Liver (tissue), 9 donors: ENCODE results near the gene DIP2B. TPM values are rescaled to one million over a fixed set of nuclear protein-coding genes. Genes with fewer than 3 reads are reported as not detected.

Source experiments
- DNase-seq: peaks from one replicate; pipeline ENCODE4 v3.0.0-alpha.2; 2017; ENCODE audit warnings: low spot score
- H3K27ac ChIP-seq, 2 donors: one replicate each; pipeline ENCODE4 v1.7.0; 2013; ENCODE audit warnings: inconsistent platforms in 2 of 2, low read length in 2 of 2, control low read depth in 1 of 2, low read depth in 1 of 2, mild to moderate bottlenecking in 1 of 2
- H3K27me3 ChIP-seq, 4 donors: one replicate each; pipeline versions ENCODE4 v1.6.1 to v1.7.0; 2013; ENCODE audit warnings: low read length in 3 of 4, inconsistent platforms in 1 of 4, mild to moderate bottlenecking in 1 of 4, moderate library complexity in 1 of 4; ENCODE audit not compliant: control insufficient read depth in 4 of 4, insufficient read depth in 4 of 4
- H3K36me3 ChIP-seq, 4 donors: one replicate each; pipeline versions ENCODE4 v1.6.1 to v1.7.0; 2013; ENCODE audit warnings: low read length in 3 of 4, mild to moderate bottlenecking in 3 of 4, low read depth in 1 of 4, moderate library complexity in 1 of 4; ENCODE audit not compliant: control insufficient read depth in 4 of 4, insufficient read depth in 3 of 4
- H3K4me1 ChIP-seq, 4 donors: one replicate each; pipeline versions ENCODE4 v1.6.1 to v1.7.0; 2013; ENCODE audit warnings: low read length in 3 of 4, mild to moderate bottlenecking in 3 of 4, moderate library complexity in 1 of 4; ENCODE audit not compliant: control insufficient read depth in 4 of 4, insufficient read depth in 4 of 4
- H3K4me3 ChIP-seq, 3 donors: one replicate each; pipeline versions ENCODE4 v1.6.1 to v1.7.0; 2013; ENCODE audit warnings: low read length in 3 of 3, control low read depth in 1 of 3, low read depth in 1 of 3, mild to moderate bottlenecking in 1 of 3
- H3K9ac ChIP-seq, 2 donors: one replicate each; pipeline ENCODE4 v1.7.0; 2013; ENCODE audit warnings: low read length in 2 of 2, mild to moderate bottlenecking in 2 of 2, moderate library complexity in 2 of 2, control low read depth in 1 of 2, low read depth in 1 of 2
- H3K9me3 ChIP-seq, 4 donors: one replicate each; pipeline versions ENCODE4 v1.6.1 to v1.7.0; 2013; ENCODE audit warnings: low read length in 3 of 4; ENCODE audit not compliant: control insufficient read depth in 4 of 4
- EGR1 ChIP-seq, 2 donors: IDR thresholded peaks; 2 replicates each; pipeline ENCODE4 v1.6.1; 2016 to 2018; ENCODE audit warnings: antibody characterized with exemption in 2 of 2, low read depth in 2 of 2
- FOXA1 ChIP-seq: IDR thresholded peaks from 2 replicates; pipeline ENCODE4 v1.6.1; 2016; ENCODE audit warnings: antibody characterized with exemption
- FOXA2 ChIP-seq: IDR thresholded peaks from 2 replicates; pipeline ENCODE4 v1.6.1; 2016; ENCODE audit warnings: antibody characterized with exemption
- GABPA ChIP-seq, 2 donors: IDR thresholded peaks in 1 of 2; conservative IDR thresholded peaks in 1 of 2; 2 replicates each; pipeline ENCODE4 v1.6.1; 2016; ENCODE audit warnings: antibody characterized with exemption in 2 of 2, mild to moderate bottlenecking in 1 of 2, moderate library complexity in 1 of 2
- HNF4A ChIP-seq, 2 donors: conservative IDR thresholded peaks; 2 replicates each; pipeline ENCODE4 v1.6.1; 2016; ENCODE audit warnings: antibody characterized with exemption in 2 of 2, mild to moderate bottlenecking in 2 of 2
- HNF4G ChIP-seq: IDR thresholded peaks from 2 replicates; pipeline ENCODE4 v1.6.1; 2016; ENCODE audit warnings: antibody characterized with exemption
- JUND ChIP-seq, 2 donors: IDR thresholded peaks; 2 replicates each; pipeline ENCODE4 v1.6.1; 2016; ENCODE audit warnings: antibody characterized with exemption in 2 of 2
- NR2F2 ChIP-seq: IDR thresholded peaks from 2 replicates; pipeline ENCODE4 v1.6.1; 2016; ENCODE audit warnings: antibody characterized with exemption
- RAD21 ChIP-seq, 2 donors: IDR thresholded peaks; 2 replicates each; pipeline ENCODE4 v1.6.1; 2016; ENCODE audit warnings: antibody characterized with exemption in 2 of 2, mild to moderate bottlenecking in 2 of 2
- RXRA ChIP-seq, 2 donors: IDR thresholded peaks; 2 replicates each; pipeline ENCODE4 v1.6.1; 2017 to 2018; ENCODE audit warnings: antibody characterized with exemption in 2 of 2, mild to moderate bottlenecking in 1 of 2
- SP1 ChIP-seq: IDR thresholded peaks from 2 replicates; pipeline ENCODE4 v1.6.1; 2018; ENCODE audit warnings: antibody characterized with exemption, mild to moderate bottlenecking
- TAF1 ChIP-seq: conservative IDR thresholded peaks from 2 replicates; pipeline ENCODE4 v1.6.1; 2016; ENCODE audit warnings: antibody characterized with exemption, mild to moderate bottlenecking
- YY1 ChIP-seq: IDR thresholded peaks from 2 replicates; pipeline ENCODE4 v1.6.1; 2016; ENCODE audit warnings: antibody characterized with exemption, mild to moderate bottlenecking
- WGBS: extraction: QIAGEN DNeasy Blood & Tissue Kit; methylation state at CpG from one replicate; pipeline ENCODE4 v1.1.7; 2013; 5-methylcytosine and 5-hydroxymethylcytosine counted together
- polyA plus RNA-seq, 2 donors: library from polyadenylated mRNA; stranded (reverse) in 1 of 2; unstranded in 1 of 2; fragments of 200-250 nt in 1 of 2; fragments of >200 nt in 1 of 2; fragmentation: Nextera tagmentation in 1 of 2; extraction: Ambion mirVana in 1 of 2; gene quantifications; one replicate each; pipeline versions ENCODE4 v1.2.1 to v1.2.3, GENCODE V29; 2013 to 2015
- total RNA-seq, 2 donors: library from RNA; depleted of rRNA; stranded (reverse); fragments of >200 nt; gene quantifications; one replicate each; pipeline ENCODE4 v1.2.3, GENCODE V29; 2014
- TF ChIP-seq, protein P1 (sequence below): IDR thresholded peaks from 2 replicates; pipeline ENCODE4 v1.6.1; 2016; ENCODE audit warnings: antibody characterized with exemption
- TF ChIP-seq, protein P2 (sequence below): IDR thresholded peaks from 2 replicates; pipeline ENCODE4 v1.6.1; 2016; ENCODE audit warnings: antibody characterized with exemption
- TF ChIP-seq, protein P3 (sequence below): IDR thresholded peaks from 2 replicates; pipeline ENCODE4 v1.6.1; 2016; ENCODE audit warnings: antibody characterized with exemption
- TF ChIP-seq, protein P4 (sequence below): fragments of 150-350 bp; IDR thresholded peaks from 2 replicates; pipeline ENCODE4 v1.5.1; 2017; ENCODE audit warnings: improper control_type of control experiment, low read depth, low read length; ENCODE audit not compliant: missing input control
- TF ChIP-seq, protein P5 (sequence below): IDR thresholded peaks from 2 replicates; pipeline ENCODE4 v1.6.1; 2016; ENCODE audit warnings: antibody characterized with exemption, mild to moderate bottlenecking
- donor health status: healthy.
- donor health status: healthy.
- donor health status: healthy.
- donor health status: healthy.
- donor health status: healthy.

DIP2B gene
- total and polyA plus RNA-seq, 4 donors: 4.8 to 30.7 (median 13.8) TPM

DNA sequence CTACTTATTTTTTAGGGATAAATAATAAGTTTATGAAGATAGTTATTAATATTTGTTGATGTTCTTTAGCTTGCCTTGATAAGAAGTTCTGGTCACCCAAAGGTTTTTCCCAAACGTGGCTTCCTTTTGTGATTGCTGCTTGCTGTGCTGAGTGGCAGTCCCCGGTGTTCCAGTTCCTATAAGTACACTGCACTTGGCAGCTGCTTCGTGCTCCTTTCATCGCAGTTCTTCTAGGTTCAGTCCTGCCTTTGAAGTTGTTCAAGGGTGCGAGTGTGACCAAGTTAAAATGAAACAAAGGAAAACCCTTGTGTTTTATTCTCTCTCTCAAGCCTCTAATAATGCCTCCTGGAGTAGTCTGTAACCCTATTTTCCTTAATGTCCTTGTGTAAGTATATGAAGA, 130.6 kb downstream of the DIP2B start:
- no peak for DNase-seq
- Histone ChIP-seq H3K4me1 (peaks cover 1 to 22% (median 21%) of the 10 kb centered on the region in 4 donors), H3K9ac (no peak overlapping the region), H3K27me3 (no peaks in the 10 kb centered on the region), H3K9me3 (no peaks in the 10 kb centered on the region), H3K36me3 (peaks cover 0 to 3% (median 1%) of the 10 kb centered on the region in 4 donors), H3K27ac (no peak overlapping the region), H3K4me3 (no peak overlapping the region)
- 45% methylated on average over 5 of the region's 5 CpGs for WGBS
- TF ChIP-seq RAD21 (IDR thresholded peaks at IDR 0.05): no peak
- TF ChIP-seq SP1: no peak
- TF ChIP-seq FOXA2: no peak
- no peak for TF ChIP-seq YY1
- TF ChIP-seq EGR1 (IDR thresholded peaks at IDR 0.05; ENCODE audit: low read depth in 2 of 2): no peak
- TF ChIP-seq, protein P1, sequence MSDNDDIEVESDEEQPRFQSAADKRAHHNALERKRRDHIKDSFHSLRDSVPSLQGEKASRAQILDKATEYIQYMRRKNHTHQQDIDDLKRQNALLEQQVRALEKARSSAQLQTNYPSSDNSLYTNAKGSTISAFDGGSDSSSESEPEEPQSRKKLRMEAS: no peak
- no peak for TF ChIP-seq FOXA1
- TF ChIP-seq RXRA (IDR thresholded peaks at IDR 0.05): no peak
- TF ChIP-seq HNF4A (conservative IDR thresholded peaks at IDR 0.05): no peak
- TF ChIP-seq, protein P2, sequence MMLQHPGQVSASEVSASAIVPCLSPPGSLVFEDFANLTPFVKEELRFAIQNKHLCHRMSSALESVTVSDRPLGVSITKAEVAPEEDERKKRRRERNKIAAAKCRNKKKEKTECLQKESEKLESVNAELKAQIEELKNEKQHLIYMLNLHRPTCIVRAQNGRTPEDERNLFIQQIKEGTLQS: no peak

DNA sequence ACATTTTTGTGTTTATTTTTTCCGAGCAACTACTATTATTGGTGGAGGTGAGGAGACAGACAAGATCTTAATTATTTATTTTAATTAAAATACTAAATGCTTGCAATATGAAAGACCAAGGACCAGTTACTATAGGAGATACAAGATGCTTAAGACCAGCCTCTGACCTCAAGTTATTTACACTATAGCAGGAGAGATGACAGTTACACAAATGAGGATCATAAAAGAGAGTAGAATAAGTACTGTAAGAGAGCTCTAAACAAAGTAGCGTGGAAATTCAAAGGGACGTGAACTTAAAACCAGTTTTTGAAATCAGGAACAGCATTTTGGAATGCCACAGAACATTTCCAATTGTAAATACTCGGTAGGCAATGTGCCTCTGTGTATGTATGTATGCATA, 131.1 kb downstream of the DIP2B start:
- H3K4me3 ChIP-seq: no peak overlapping the region
- H3K36me3 ChIP-seq: peaks cover 0 to 3% (median 2%) of the 10 kb centered on the region in 4 donors
- H3K27me3 ChIP-seq: no peaks in the 10 kb centered on the region
- TF ChIP-seq, protein P3, sequence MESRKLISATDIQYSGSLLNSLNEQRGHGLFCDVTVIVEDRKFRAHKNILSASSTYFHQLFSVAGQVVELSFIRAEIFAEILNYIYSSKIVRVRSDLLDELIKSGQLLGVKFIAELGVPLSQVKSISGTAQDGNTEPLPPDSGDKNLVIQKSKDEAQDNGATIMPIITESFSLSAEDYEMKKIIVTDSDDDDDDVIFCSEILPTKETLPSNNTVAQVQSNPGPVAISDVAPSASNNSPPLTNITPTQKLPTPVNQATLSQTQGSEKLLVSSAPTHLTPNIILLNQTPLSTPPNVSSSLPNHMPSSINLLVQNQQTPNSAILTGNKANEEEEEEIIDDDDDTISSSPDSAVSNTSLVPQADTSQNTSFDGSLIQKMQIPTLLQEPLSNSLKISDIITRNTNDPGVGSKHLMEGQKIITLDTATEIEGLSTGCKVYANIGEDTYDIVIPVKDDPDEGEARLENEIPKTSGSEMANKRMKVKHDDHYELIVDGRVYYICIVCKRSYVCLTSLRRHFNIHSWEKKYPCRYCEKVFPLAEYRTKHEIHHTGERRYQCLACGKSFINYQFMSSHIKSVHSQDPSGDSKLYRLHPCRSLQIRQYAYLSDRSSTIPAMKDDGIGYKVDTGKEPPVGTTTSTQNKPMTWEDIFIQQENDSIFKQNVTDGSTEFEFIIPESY: no peak
- TF ChIP-seq EGR1 (IDR thresholded peaks at IDR 0.05; ENCODE audit: low read depth in 2 of 2) (no peak), YY1 (no peak), FOXA1 (no peak), GABPA (IDR thresholded peaks at IDR 0.05 in 1 of 2, conservative IDR thresholded peaks at IDR 0.05 in 1 of 2) (no peak), HNF4G (no peak), TAF1 (no peak), SP1 (no peak), RXRA (IDR thresholded peaks at IDR 0.05) (no peak), RAD21 (IDR thresholded peaks at IDR 0.05) (no peak), JUND (IDR thresholded peaks at IDR 0.05) (no peak), NR2F2 (no peak)
- TF ChIP-seq, protein P4, sequence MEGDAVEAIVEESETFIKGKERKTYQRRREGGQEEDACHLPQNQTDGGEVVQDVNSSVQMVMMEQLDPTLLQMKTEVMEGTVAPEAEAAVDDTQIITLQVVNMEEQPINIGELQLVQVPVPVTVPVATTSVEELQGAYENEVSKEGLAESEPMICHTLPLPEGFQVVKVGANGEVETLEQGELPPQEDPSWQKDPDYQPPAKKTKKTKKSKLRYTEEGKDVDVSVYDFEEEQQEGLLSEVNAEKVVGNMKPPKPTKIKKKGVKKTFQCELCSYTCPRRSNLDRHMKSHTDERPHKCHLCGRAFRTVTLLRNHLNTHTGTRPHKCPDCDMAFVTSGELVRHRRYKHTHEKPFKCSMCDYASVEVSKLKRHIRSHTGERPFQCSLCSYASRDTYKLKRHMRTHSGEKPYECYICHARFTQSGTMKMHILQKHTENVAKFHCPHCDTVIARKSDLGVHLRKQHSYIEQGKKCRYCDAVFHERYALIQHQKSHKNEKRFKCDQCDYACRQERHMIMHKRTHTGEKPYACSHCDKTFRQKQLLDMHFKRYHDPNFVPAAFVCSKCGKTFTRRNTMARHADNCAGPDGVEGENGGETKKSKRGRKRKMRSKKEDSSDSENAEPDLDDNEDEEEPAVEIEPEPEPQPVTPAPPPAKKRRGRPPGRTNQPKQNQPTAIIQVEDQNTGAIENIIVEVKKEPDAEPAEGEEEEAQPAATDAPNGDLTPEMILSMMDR: no peak
- TF ChIP-seq, protein P2: no peak
- TF ChIP-seq, protein P1: no peak
- TF ChIP-seq, protein P5, sequence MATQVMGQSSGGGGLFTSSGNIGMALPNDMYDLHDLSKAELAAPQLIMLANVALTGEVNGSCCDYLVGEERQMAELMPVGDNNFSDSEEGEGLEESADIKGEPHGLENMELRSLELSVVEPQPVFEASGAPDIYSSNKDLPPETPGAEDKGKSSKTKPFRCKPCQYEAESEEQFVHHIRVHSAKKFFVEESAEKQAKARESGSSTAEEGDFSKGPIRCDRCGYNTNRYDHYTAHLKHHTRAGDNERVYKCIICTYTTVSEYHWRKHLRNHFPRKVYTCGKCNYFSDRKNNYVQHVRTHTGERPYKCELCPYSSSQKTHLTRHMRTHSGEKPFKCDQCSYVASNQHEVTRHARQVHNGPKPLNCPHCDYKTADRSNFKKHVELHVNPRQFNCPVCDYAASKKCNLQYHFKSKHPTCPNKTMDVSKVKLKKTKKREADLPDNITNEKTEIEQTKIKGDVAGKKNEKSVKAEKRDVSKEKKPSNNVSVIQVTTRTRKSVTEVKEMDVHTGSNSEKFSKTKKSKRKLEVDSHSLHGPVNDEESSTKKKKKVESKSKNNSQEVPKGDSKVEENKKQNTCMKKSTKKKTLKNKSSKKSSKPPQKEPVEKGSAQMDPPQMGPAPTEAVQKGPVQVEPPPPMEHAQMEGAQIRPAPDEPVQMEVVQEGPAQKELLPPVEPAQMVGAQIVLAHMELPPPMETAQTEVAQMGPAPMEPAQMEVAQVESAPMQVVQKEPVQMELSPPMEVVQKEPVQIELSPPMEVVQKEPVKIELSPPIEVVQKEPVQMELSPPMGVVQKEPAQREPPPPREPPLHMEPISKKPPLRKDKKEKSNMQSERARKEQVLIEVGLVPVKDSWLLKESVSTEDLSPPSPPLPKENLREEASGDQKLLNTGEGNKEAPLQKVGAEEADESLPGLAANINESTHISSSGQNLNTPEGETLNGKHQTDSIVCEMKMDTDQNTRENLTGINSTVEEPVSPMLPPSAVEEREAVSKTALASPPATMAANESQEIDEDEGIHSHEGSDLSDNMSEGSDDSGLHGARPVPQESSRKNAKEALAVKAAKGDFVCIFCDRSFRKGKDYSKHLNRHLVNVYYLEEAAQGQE: no peak
- peaks cover 1 to 22% (median 21%) of the 10 kb centered on the region in 4 donors for H3K4me1 ChIP-seq
- no peak for DNase-seq
- no peak overlapping the region for H3K9ac ChIP-seq
- no peak overlapping the region for H3K27ac ChIP-seq
- H3K9me3 ChIP-seq: no peaks in the 10 kb centered on the region
- WGBS: 91% methylated on average over 4 of the region's 4 CpGs
